ENCODE data around the gene XPO5. TPM values are rescaled to one million over a fixed set of nuclear protein-coding genes. Genes with fewer than 3 reads are reported as not detected.
"Not testable (repeated sequence)": the region's sequence is repeated elsewhere in the genome, so short reads cannot be mapped to it uniquely, and the experiment has no call there.

XPO5 gene
- total RNA-seq, 1 experiment from 2014 or later, result 86.4 TPM

- Histone ChIP-seq H3K27ac (ENCODE audit: low read length) (no peak overlapping the region), H3K27me3 (ENCODE audit: control insufficient read depth, insufficient read depth, low read length) (no peaks in the 10 kb centered on the region), H3K4me3 (ENCODE audit: low read depth in 2 of 2, low read length in 2 of 2) (no peak overlapping the region), H3K4me1 (ENCODE audit: control insufficient read depth, insufficient read depth, low read length) (no peaks in the 10 kb centered on the region), H3K36me3 (ENCODE audit: control insufficient read depth, insufficient read depth, low read length) (peaks cover 20% of the 10 kb centered on the region), H3K9me3 (ENCODE audit: control insufficient read depth, insufficient read depth, low read depth, low read length) (no peaks in the 10 kb centered on the region)
- TF ChIP-seq REST (IDR thresholded peaks at IDR 0.05; ENCODE audit: insufficient read depth in 1 of 2, low read depth in 2 of 2, low read length in 1 of 2), result no peak
- no peak for TF ChIP-seq SIN3A (IDR thresholded peaks at IDR 0.05; ENCODE audit: borderline replicate concordance, insufficient read depth, low read depth, low read length)
- TF ChIP-seq TCF7L2 (IDR thresholded peaks at IDR 0.05; ENCODE audit: low read depth, low read length), result no peak
- TF ChIP-seq CTCF (IDR thresholded peaks at IDR 0.05), result no peak
- TF ChIP-seq POLR2AphosphoS5 (IDR thresholded peaks at IDR 0.05; ENCODE audit: low read depth, low read length), result no peak
- ChIA-PET CTCF (no interaction called here), POLR2A (no interaction called here)
- intact Hi-C loops (cut with micrococcal nuclease; ENCODE audit: unreplicated experiment), result no loop called here
- in situ Hi-C loops (cut with HindIII; ENCODE audit: low pct_unique_long_range_greater_than_20kb, low sequenced_read_pairs), result no loop called here
- BruUV-seq (replicated peaks), result no TSS peak
- no peak for DNase-seq (ENCODE audit: low read depth, low spot score)
- ATAC-seq, result no peak
These were observed 24.8 kb upstream of the XPO5 start for GRCh38 chr6:43600595-43600994.

- ChIA-PET CTCF (no interaction called here), POLR2A (interaction anchor here (0.6 kb wide), 1 partner anchor 1363 kb away, joined by 3 read pairs; no protein-coding TSS in a partner anchor)
- intact Hi-C loops (cut with micrococcal nuclease; ENCODE audit: unreplicated experiment) (no loop called here), in situ Hi-C loops (cut with HindIII; ENCODE audit: low pct_unique_long_range_greater_than_20kb, low sequenced_read_pairs) (loop anchor here (10.0 kb wide), 1 partner anchor 69 kb away; no protein-coding TSS in a partner anchor)
- no peaks in the 10 kb centered on the region for H3K4me1 ChIP-seq (ENCODE audit: control insufficient read depth, insufficient read depth, low read length)
- H3K4me3 ChIP-seq (ENCODE audit: low read depth in 2 of 2, low read length in 2 of 2), result no peak overlapping the region
- H3K36me3 ChIP-seq (ENCODE audit: control insufficient read depth, insufficient read depth, low read length), result peaks cover 8% of the 10 kb centered on the region
- BruUV-seq (replicated peaks), result no TSS peak
- no peak overlapping the region for H3K27ac ChIP-seq (ENCODE audit: low read length)
- H3K27me3 ChIP-seq (ENCODE audit: control insufficient read depth, insufficient read depth, low read length), result no peaks in the 10 kb centered on the region
- TF ChIP-seq REST (IDR thresholded peaks at IDR 0.05; ENCODE audit: insufficient read depth in 1 of 2, low read depth in 2 of 2, low read length in 1 of 2), result no peak
- no peak for TF ChIP-seq SIN3A (IDR thresholded peaks at IDR 0.05; ENCODE audit: borderline replicate concordance, insufficient read depth, low read depth, low read length)
- TF ChIP-seq CTCF (IDR thresholded peaks at IDR 0.05), result no peak
- TF ChIP-seq TCF7L2 (IDR thresholded peaks at IDR 0.05; ENCODE audit: low read depth, low read length), result no peak
- TF ChIP-seq POLR2AphosphoS5 (IDR thresholded peaks at IDR 0.05; ENCODE audit: low read depth, low read length), result no peak
- ATAC-seq (no peak), DNase-seq (ENCODE audit: low read depth, low spot score) (no peak)
- H3K9me3 ChIP-seq (ENCODE audit: control insufficient read depth, insufficient read depth, low read depth, low read length), result no peaks in the 10 kb centered on the region
These were observed 18.1 kb upstream of the XPO5 start for GRCh38 chr6:43593938-43594337.

GRCh38 chr6:43589564-43589963 lies 13.7 kb upstream of the XPO5 start:
- BruUV-seq (replicated peaks); H3K4me1 ChIP-seq (ENCODE audit: control insufficient read depth, insufficient read depth, low read length); POLR2A ChIA-PET; H3K4me3 ChIP-seq (ENCODE audit: low read depth in 2 of 2, low read length in 2 of 2); intact Hi-C loops (cut with micrococcal nuclease; ENCODE audit: unreplicated experiment); ATAC-seq; CTCF ChIA-PET; in situ Hi-C loops (cut with HindIII; ENCODE audit: low pct_unique_long_range_greater_than_20kb, low sequenced_read_pairs); H3K27ac ChIP-seq (ENCODE audit: low read length); H3K27me3 ChIP-seq (ENCODE audit: control insufficient read depth, insufficient read depth, low read length); DNase-seq (ENCODE audit: low read depth, low spot score); H3K9me3 ChIP-seq (ENCODE audit: control insufficient read depth, insufficient read depth, low read depth, low read length): not testable (repeated sequence)
- H3K36me3 ChIP-seq (ENCODE audit: control insufficient read depth, insufficient read depth, low read length), result peaks cover 13% of the 10 kb centered on the region; the same call in 1 of the 2 replicates

Data from Panc1 (cell line).